GM12878 (cell line): ENCODE results near the gene RGS14. TPM values are rescaled to one million over a fixed set of nuclear protein-coding genes. Genes with fewer than 3 reads are reported as not detected.

Source experiments
- ATAC-seq: fragments of 200-7000 bp; cut with Tn5 transposase; 3 replicates; pipeline ENCODE4 v1.9.1; 2020; ENCODE audit warnings: mild to moderate bottlenecking, moderate library complexity
- BruUV-seq: library from RNA; stranded (reverse); fragments of 400-500 nt; replicated peaks from 2 replicates; lab custom pipeline; 2021; lab: Mats Ljungman, UMichigan
- CTCF ChIA-PET: fragments of 300-600 bp; sonication (Branson Sonifier 250); formaldehyde crosslinking; extraction: SDS; loops from one replicate; lab custom pipeline; 2021; ENCODE audit warnings: inconsistent platforms; lab: Yijun Ruan, JAX
- POLR2A ChIA-PET: fragments of 350-600 bp; formaldehyde crosslinking; extraction: SDS; loops from one replicate; lab custom pipeline; 2021; ENCODE audit warnings: inconsistent platforms; lab: Charles Lee
- RAD21 ChIA-PET: fragments of 300-600 bp; sonication (Branson Sonifier 250); formaldehyde crosslinking; loops from one replicate; lab custom pipeline; 2023; ENCODE audit warnings: antibody characterized with exemption; ENCODE audit not compliant: unreplicated experiment; lab: Charles Lee
- SMC1A ChIA-PET: fragments of 300-600 bp; sonication (Branson Sonifier 250); formaldehyde crosslinking; loops from one replicate; lab custom pipeline; 2023; ENCODE audit not compliant: unreplicated experiment, uncharacterized antibody; lab: Charles Lee
- DNase-seq: peaks from one replicate; pipeline ENCODE4 v3.0.0-alpha.2; 2011; ENCODE audit warnings: low read depth, low spot score
- FAIRE-seq: peaks from 3 replicates; lab custom pipeline; 2011; peaks lifted over from hg19 to GRCh38; lab: Jason Lieb, UNC
- H2AFZ ChIP-seq: 2 replicates; pipeline ENCODE4 v1.6.0; 2011; ENCODE audit warnings: low read depth, low read length, control low read depth; ENCODE audit not compliant: control insufficient read depth
- H3K27ac ChIP-seq: 2 replicates; pipeline ENCODE4 v1.5.1; 2011; ENCODE audit warnings: control low read depth; ENCODE audit not compliant: control insufficient read depth, insufficient read depth
- H3K27me3 ChIP-seq, 2 experiments: replicated peaks in 1 of 2; 2 replicates each; pipeline versions ENCODE4 v1.6.0 to v1.6.1; 2011; ENCODE audit warnings: low read length in 1 of 2; ENCODE audit not compliant: control insufficient read depth in 2 of 2, insufficient read depth in 2 of 2
- H3K36me3 ChIP-seq, 2 experiments: 2 replicates each; pipeline ENCODE4 v1.5.1; 2011; ENCODE audit warnings: low read length in 1 of 2; ENCODE audit not compliant: control insufficient read depth in 2 of 2, insufficient read depth in 2 of 2
- H3K4me1 ChIP-seq: 2 replicates; pipeline ENCODE4 v1.6.1; 2011; ENCODE audit warnings: mild to moderate bottlenecking, low read length, moderate library complexity, mixed read lengths; ENCODE audit not compliant: control insufficient read depth, insufficient read depth
- H3K4me2 ChIP-seq: 2 replicates; pipeline ENCODE4 v1.6.0; 2011; ENCODE audit warnings: control low read depth; ENCODE audit not compliant: control insufficient read depth, insufficient read depth
- H3K4me3 ChIP-seq: fragments of 200-600 bp; sonication (generic); 2 replicates; pipeline ENCODE4 v1.5.1; 2016
- H3K79me2 ChIP-seq: 2 replicates; pipeline ENCODE4 v1.6.0; 2011; ENCODE audit warnings: low read length; ENCODE audit not compliant: control insufficient read depth, insufficient read depth
- H3K9ac ChIP-seq: 2 replicates; pipeline ENCODE4 v1.8.0; 2011; ENCODE audit warnings: low read length, control low read depth, mixed read lengths; ENCODE audit not compliant: control insufficient read depth, insufficient read depth
- H3K9me3 ChIP-seq: replicated peaks from 3 replicates; pipeline ENCODE4 v1.5.1; 2011; ENCODE audit warnings: mild to moderate bottlenecking, low read length; ENCODE audit not compliant: control insufficient read depth, insufficient read depth
- H4K20me1 ChIP-seq: 2 replicates; pipeline ENCODE4 v1.6.0; 2011; ENCODE audit not compliant: control insufficient read depth, insufficient read depth
- IKZF1 ChIP-seq: fragments of 450-650 bp; conservative IDR thresholded peaks from 2 replicates; pipeline ENCODE4 v1.6.1; 2017; ENCODE audit warnings: antibody characterized with exemption, mild to moderate bottlenecking
- IKZF2 ChIP-seq, 2 experiments: fragments of 450-650 bp; IDR thresholded peaks; 2 replicates each; pipeline ENCODE4 v1.6.1; 2017; ENCODE audit warnings: mild to moderate bottlenecking in 2 of 2, moderate library complexity in 2 of 2
- MYC ChIP-seq: IDR thresholded peaks from 2 replicates; pipeline ENCODE4 v1.6.1; 2011; ENCODE audit warnings: mild to moderate bottlenecking, low read length, moderate library complexity, inconsistent platforms; ENCODE audit not compliant: insufficient read depth, insufficient replicate concordance, insufficient read length, severe bottlenecking
- NR2C1 ChIP-seq: fragments of 450-650 bp; IDR thresholded peaks from 2 replicates; pipeline ENCODE4 v1.6.1; 2017; ENCODE audit warnings: antibody characterized with exemption, mild to moderate bottlenecking, moderate library complexity
- PML ChIP-seq: IDR thresholded peaks from 2 replicates; pipeline ENCODE4 v1.6.1; 2012; ENCODE audit warnings: low read length, inconsistent platforms
- POLR2A ChIP-seq: IDR thresholded peaks from 2 replicates; pipeline ENCODE4 v1.6.1; 2011; ENCODE audit warnings: low read depth, mild to moderate bottlenecking, low read length
- POU2F2 ChIP-seq: IDR thresholded peaks from 3 replicates; pipeline ENCODE4 v1.6.1; 2011; ENCODE audit warnings: low read depth, mild to moderate bottlenecking, low read length, borderline replicate concordance
- SMAD1 ChIP-seq: fragments of 450-650 bp; IDR thresholded peaks from 2 replicates; pipeline ENCODE4 v1.6.1; 2018; ENCODE audit warnings: mild to moderate bottlenecking, low read depth; ENCODE audit not compliant: partially characterized antibody
- WGBS: methylation state at CpG from one replicate; pipeline ENCODE4 v1.1.6; 2016; ENCODE audit warnings: low lambda C conversion rate; ENCODE audit not compliant: insufficient replicate concordance, insufficient coverage; ENCODE audit errors: missing lambda C conversion rate; 5-methylcytosine and 5-hydroxymethylcytosine counted together
- in situ Hi-C: fragments of 300-500 bp; cut with MboI; formaldehyde crosslinking; loops from 9 replicates; pipeline ENCODE4 v1.14.3; 2018; ENCODE audit warnings: mixed read lengths
- intact Hi-C: fragments of 100-400 bp; cut with micrococcal nuclease; formaldehyde crosslinking; loops from one replicate; pipeline ENCODE4 v1.14.2; 2022; ENCODE audit not compliant: unreplicated experiment
- polyA plus RNA-seq, 11 experiments: library from polyadenylated mRNA; depleted of rRNA in 4 of 11; unstranded in 6 of 11; stranded (reverse) in 5 of 11; fragments of >200 nt; fragmentation: Nextera tagmentation in 4 of 11; fragmentation: Illumina TruSeq in 1 of 11; extraction: Ambion mirVana in 4 of 11; extraction: Trizol in 1 of 11; gene quantifications; 1 replicate in 1 of 11; 2 replicates in 10 of 11; pipeline versions ENCODE4 v1.2.1 to v1.2.3, GENCODE V29; 2011 to 2016; ENCODE audit warnings: inconsistent platforms in 2 of 11, missing spikeins in 2 of 11, low read depth in 1 of 11
- total RNA-seq, 4 experiments: library from RNA; depleted of rRNA in 3 of 4; stranded (reverse); fragments of >200 nt in 3 of 4; fragmentation: Illumina TruSeq in 1 of 4; extraction: Trizol in 1 of 4; gene quantifications; 2 replicates each; pipeline versions ENCODE4 v1.2.1 to v1.2.3, GENCODE V29; 2013 to 2021

RGS14 gene
- total and polyA plus RNA-seq, 10 of the 15 experiments (the other 5 are each of a cell fraction or from before 2014, with no cell fraction given): 0.19 to 88.7 (median 54.8) TPM

- in situ Hi-C loops (no loop called here), intact Hi-C loops (no loop called here)
- no peak overlapping the region for H3K4me2 ChIP-seq
- no peak overlapping the region for H3K4me3 ChIP-seq
- H3K36me3 ChIP-seq: peaks cover 21 to 49% of the 10 kb centered on the region in 2 experiments
- no peaks in the 10 kb centered on the region for H3K27me3 ChIP-seq
- FAIRE-seq (no peak), DNase-seq (no peak), ATAC-seq (no peak)
- no peak overlapping the region for H2AFZ ChIP-seq
- BruUV-seq: no TSS peak
- 77% methylated on average over 26 of the region's 27 CpGs for WGBS
- no peaks in the 10 kb centered on the region for H3K79me2 ChIP-seq
- H3K9me3 ChIP-seq: no peaks in the 10 kb centered on the region
- H3K27ac ChIP-seq: no peak overlapping the region
- ChIA-PET RAD21 (no interaction called here), POLR2A (no interaction called here)
- TF ChIP-seq MYC: no peak
- TF ChIP-seq POLR2A: 0 out of 2 replicates have a peak, but pooled peaks have one; percentile 32
- TF ChIP-seq, all 136 proteins: peak for 1
- H3K9ac ChIP-seq: no peak overlapping the region
- H3K4me1 ChIP-seq: no peaks in the 10 kb centered on the region
- no peaks in the 10 kb centered on the region; the same call in 1 of the 2 replicates for H4K20me1 ChIP-seq
- SMC1A ChIA-PET: no interaction called here
- CTCF ChIA-PET: no interaction called here
These were observed 26.5 kb upstream of the RGS14 start for GRCh38 chr5:177330991-177331842.

GRCh38 chr5:177332031-177332895 lies 25.5 kb upstream of the RGS14 start:
- no peaks in the 10 kb centered on the region for H3K4me1 ChIP-seq
- FAIRE-seq (no peak), ATAC-seq (no peak), DNase-seq (no peak)
- no peaks in the 10 kb centered on the region for H3K79me2 ChIP-seq
- no peaks in the 10 kb centered on the region; the same call in 1 of the 2 replicates for H4K20me1 ChIP-seq
- H3K36me3 ChIP-seq: peaks cover 21 to 58% of the 10 kb centered on the region in 2 experiments
- no peaks in the 10 kb centered on the region for H3K27me3 ChIP-seq
- ChIA-PET CTCF (interaction anchor here (0.5 kb wide), 1 partner anchor 169 kb away, joined by 3 read pairs; no protein-coding TSS in a partner anchor), SMC1A (no interaction called here), RAD21 (no interaction called here), POLR2A (no interaction called here)
- no peak overlapping the region for H3K4me3 ChIP-seq
- in situ Hi-C loops (no loop called here), intact Hi-C loops (no loop called here)
- H3K4me2 ChIP-seq: no peak overlapping the region
- no peak for TF ChIP-seq NR2C1
- no peak for TF ChIP-seq IKZF1
- TF ChIP-seq POU2F2: no peak
- no peak for TF ChIP-seq PML
- no peak for TF ChIP-seq SMAD1
- TF ChIP-seq IKZF2 (IDR thresholded peaks at IDR 0.05): no peak
- H3K27ac ChIP-seq: no peak overlapping the region
- no peak overlapping the region for H3K9ac ChIP-seq
- H3K9me3 ChIP-seq: no peaks in the 10 kb centered on the region
- no peak overlapping the region for H2AFZ ChIP-seq
- WGBS: 87% methylated on average over 34 of the region's 35 CpGs
- no TSS peak for BruUV-seq
